ENCODE measurements around the gene PPFIA2. TPM values are rescaled to one million over a fixed set of nuclear protein-coding genes. Genes with fewer than 3 reads are reported as not detected.

The PPFIA2 gene
- polyA plus RNA-seq, 1 donor (not counting 4 experiments of a cell fraction or from before 2014, with no cell fraction given): not detected

GRCh38 chr12:81340910-81341309 is 418.2 kb downstream of the PPFIA2 start:
- FAIRE-seq: no peak
- no peak overlapping the region for H3K4me3 ChIP-seq (ENCODE audit: control insufficient read depth in 2 of 3, extremely low read depth in 1 of 3, insufficient read depth in 2 of 3, low read depth in 1 of 3, low read length in 3 of 3)

GRCh38 chr12:81339071-81339470 is 420.1 kb downstream of the PPFIA2 start:
- dilution Hi-C loops (cut with MboI; ENCODE audit: extremely low pct_ligation_motif_present, low sequenced_read_pairs): no loop called here
- no peak overlapping the region for H3K4me2 ChIP-seq (ENCODE audit: control insufficient read depth, extremely low read depth, insufficient read depth, low read depth, low read length)

More at GRCh38 chr12:81340910-81341309, 418.2 kb downstream of the PPFIA2 start:
- Histone ChIP-seq H3K27me3 (ENCODE audit: control insufficient read depth, extremely low read depth, insufficient read depth, low read length) (no peaks in the 10 kb centered on the region), H3K79me2 (ENCODE audit: control insufficient read depth, insufficient read depth, low read length) (no peaks in the 10 kb centered on the region), H2AFZ (ENCODE audit: control insufficient read depth, low read length) (no peak overlapping the region), H3K27ac (ENCODE audit: control insufficient read depth, insufficient read depth, low read length) (no peak overlapping the region), H3K36me3 (ENCODE audit: control insufficient read depth in 2 of 2, extremely low read depth in 1 of 2, insufficient read depth in 2 of 2, low read length in 2 of 2) (no peaks in the 10 kb centered on the region), H3K9me3 (ENCODE audit: control insufficient read depth, low read depth, low read length) (no peaks in the 10 kb centered on the region), H4K20me1 (ENCODE audit: control insufficient read depth, extremely low read depth, insufficient read depth, low read length) (no peaks in the 10 kb centered on the region), H3K9ac (ENCODE audit: control insufficient read depth, extremely low read depth, insufficient read depth, low read length) (no peak overlapping the region), H3K4me1 (ENCODE audit: control insufficient read depth, extremely low read depth, insufficient read depth, low read length) (no peaks in the 10 kb centered on the region), H3K4me2 (ENCODE audit: control insufficient read depth, extremely low read depth, insufficient read depth, low read depth, low read length) (no peak overlapping the region), H3K9me1 (ENCODE audit: control insufficient read depth, extremely low read depth, insufficient read depth, low read length) (no peaks in the 10 kb centered on the region)
- dilution Hi-C loops (cut with MboI; ENCODE audit: extremely low pct_ligation_motif_present, low sequenced_read_pairs): no loop called here
- no peak for TF ChIP-seq CTCF (optimal IDR thresholded peaks at IDR 0.05 in 1 of 3, IDR thresholded peaks at IDR 0.05 in 1 of 3, conservative IDR thresholded peaks at IDR 0.05 in 1 of 3; ENCODE audit: extremely low read depth in 1 of 3, insufficient read depth in 2 of 3, low read length in 3 of 3)
- no peak for DNase-seq (ENCODE audit: low read depth, low spot score)

More at GRCh38 chr12:81339071-81339470, 420.1 kb downstream of the PPFIA2 start:
- Histone ChIP-seq H3K4me3 (ENCODE audit: control insufficient read depth in 2 of 3, extremely low read depth in 1 of 3, insufficient read depth in 2 of 3, low read depth in 1 of 3, low read length in 3 of 3) (no peak overlapping the region), H3K9ac (ENCODE audit: control insufficient read depth, extremely low read depth, insufficient read depth, low read length) (no peak overlapping the region), H3K36me3 (ENCODE audit: control insufficient read depth in 2 of 2, extremely low read depth in 1 of 2, insufficient read depth in 2 of 2, low read length in 2 of 2) (no peaks in the 10 kb centered on the region), H3K9me1 (ENCODE audit: control insufficient read depth, extremely low read depth, insufficient read depth, low read length) (no peaks in the 10 kb centered on the region), H3K27ac (ENCODE audit: control insufficient read depth, insufficient read depth, low read length) (no peak overlapping the region), H2AFZ (ENCODE audit: control insufficient read depth, low read length) (no peak overlapping the region), H4K20me1 (ENCODE audit: control insufficient read depth, extremely low read depth, insufficient read depth, low read length) (no peaks in the 10 kb centered on the region), H3K9me3 (ENCODE audit: control insufficient read depth, low read depth, low read length) (no peaks in the 10 kb centered on the region), H3K79me2 (ENCODE audit: control insufficient read depth, insufficient read depth, low read length) (no peaks in the 10 kb centered on the region), H3K4me1 (ENCODE audit: control insufficient read depth, extremely low read depth, insufficient read depth, low read length) (no peaks in the 10 kb centered on the region), H3K27me3 (ENCODE audit: control insufficient read depth, extremely low read depth, insufficient read depth, low read length) (no peaks in the 10 kb centered on the region)
- no peak for FAIRE-seq
- TF ChIP-seq CTCF (optimal IDR thresholded peaks at IDR 0.05 in 1 of 3, IDR thresholded peaks at IDR 0.05 in 1 of 3, conservative IDR thresholded peaks at IDR 0.05 in 1 of 3; ENCODE audit: extremely low read depth in 1 of 3, insufficient read depth in 2 of 3, low read length in 3 of 3) (no peak), EZH2 (IDR thresholded peaks at IDR 0.05; ENCODE audit: low read length) (no peak)
- DNase-seq (ENCODE audit: low read depth, low spot score): no peak
